HEK293T (cell line): ENCODE results near the gene EFHD2.

Experiments
- ARNT ChIP-seq: fragments of 450-650 bp; IDR thresholded peaks from 2 replicates; pipeline ENCODE4 v1.6.1; 2017; ENCODE audit warnings: mild to moderate bottlenecking
- BHLHE40 ChIP-seq: fragments of 450-650 bp; IDR thresholded peaks from 2 replicates; pipeline ENCODE4 v1.6.1; 2016; ENCODE audit warnings: mild to moderate bottlenecking, moderate library complexity, borderline replicate concordance
- CTBP1 ChIP-seq: fragments of 450-650 bp; IDR thresholded peaks from 2 replicates; pipeline ENCODE4 v1.6.1; 2016; ENCODE audit warnings: borderline replicate concordance
- ELF4 ChIP-seq: fragments of 450-650 bp; IDR thresholded peaks from 2 replicates; pipeline ENCODE4 v1.6.1; 2017; ENCODE audit warnings: antibody characterized with exemption
- FOXA1 ChIP-seq: fragments of 450-650 bp; IDR thresholded peaks from 2 replicates; pipeline ENCODE4 v1.6.1; 2016; ENCODE audit warnings: mild to moderate bottlenecking
- FOXM1 ChIP-seq: fragments of 450-650 bp; IDR thresholded peaks from 2 replicates; pipeline ENCODE4 v1.6.1; 2017; ENCODE audit warnings: mild to moderate bottlenecking, borderline replicate concordance
- LEF1 ChIP-seq: fragments of 450-650 bp; IDR thresholded peaks from 2 replicates; pipeline ENCODE4 v1.6.1; 2017; ENCODE audit warnings: mild to moderate bottlenecking, borderline replicate concordance
- PKNOX1 ChIP-seq: fragments of 450-650 bp; IDR thresholded peaks from 2 replicates; pipeline ENCODE4 v1.6.1; 2016
- SP1 ChIP-seq: fragments of 450-650 bp; IDR thresholded peaks from 2 replicates; pipeline ENCODE4 v1.6.1; 2017
- SUZ12 ChIP-seq: fragments of 450-650 bp; IDR thresholded peaks from 2 replicates; pipeline ENCODE4 v1.6.1; 2016; ENCODE audit warnings: mild to moderate bottlenecking
- TARDBP ChIP-seq: fragments of 450-650 bp; IDR thresholded peaks from 2 replicates; pipeline ENCODE4 v1.6.1; 2016
- ZNF384 ChIP-seq: fragments of 450-650 bp; IDR thresholded peaks from 2 replicates; pipeline ENCODE4 v1.6.1; 2016

DNA sequence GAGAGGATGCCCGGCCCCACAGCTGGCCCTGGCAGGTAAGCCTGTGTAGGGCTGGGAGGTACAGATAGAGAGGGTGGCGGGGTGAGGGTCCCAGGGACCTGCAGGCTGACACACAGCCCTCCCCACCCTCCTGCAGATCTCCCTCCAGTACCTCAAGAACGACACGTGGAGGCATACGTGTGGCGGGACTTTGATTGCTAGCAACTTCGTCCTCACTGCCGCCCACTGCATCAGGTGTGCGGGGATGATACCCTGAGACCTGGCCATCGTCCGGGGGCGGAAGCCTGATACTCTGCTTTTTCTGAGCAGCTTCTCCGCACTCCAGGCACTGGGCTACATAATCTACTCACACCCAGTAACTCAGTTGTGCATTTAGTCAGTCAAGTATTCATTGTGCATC is 30.7 kb downstream of the EFHD2 start:
- TF ChIP-seq SUZ12 (no peak), ELF4 (no peak), TARDBP (no peak), FOXA1 (no peak), FOXM1 (no peak), PKNOX1 (no peak), SP1 (no peak), BHLHE40 (no peak), ZNF384 (no peak), LEF1 (no peak), CTBP1 (no peak), ARNT (no peak)
